Spleen (tissue), 11 donors: ENCODE measurements around the gene YWHAQ. TPM values are rescaled to one million over a fixed set of nuclear protein-coding genes. Genes with fewer than 3 reads are reported as not detected.

Experiments
- DNase-seq: peaks from one replicate; pipeline ENCODE4 v3.0.0-alpha.2; 2020
- H3K27ac ChIP-seq, 8 donors: fragments of 200-600 bp; sonication (generic) in 7 of 8; 1 replicate in 4 of 8; 2 replicates in 4 of 8; pipeline versions ENCODE4 v1.5.0 to v1.8.0; 2016 to 2021; ENCODE audit warnings: inconsistent platforms in 4 of 8, mild to moderate bottlenecking in 4 of 8, moderate library complexity in 1 of 8
- H3K27me3 ChIP-seq, 7 donors: fragments of 200-600 bp; sonication (generic) in 6 of 7; replicated peaks in 1 of 7; 1 replicate in 4 of 7; 2 replicates in 3 of 7; pipeline versions ENCODE4 v1.5.0 to v1.8.0; 2016 to 2021; ENCODE audit warnings: inconsistent platforms in 3 of 7, mild to moderate bottlenecking in 1 of 7
- H3K36me3 ChIP-seq, 6 donors: fragments of 200-600 bp; sonication (generic) in 5 of 6; 1 replicate in 4 of 6; 2 replicates in 2 of 6; pipeline versions ENCODE4 v1.5.0 to v1.8.0; 2016 to 2021; ENCODE audit warnings: inconsistent platforms in 2 of 6
- H3K4me1 ChIP-seq, 6 donors: fragments of 200-600 bp; sonication (generic) in 5 of 6; 1 replicate in 3 of 6; 2 replicates in 3 of 6; pipeline versions ENCODE4 v1.5.0 to v1.8.0; 2016 to 2021; ENCODE audit warnings: inconsistent platforms in 3 of 6
- H3K4me3 ChIP-seq, 8 donors: fragments of 200-600 bp; sonication (generic) in 7 of 8; 1 replicate in 4 of 8; 2 replicates in 4 of 8; pipeline versions ENCODE4 v1.5.0 to v1.8.0; 2016 to 2021; ENCODE audit warnings: inconsistent platforms in 4 of 8, mild to moderate bottlenecking in 4 of 8, moderate library complexity in 2 of 8
- H3K9me3 ChIP-seq, 8 donors: fragments of 200-600 bp; sonication (generic) in 7 of 8; 1 replicate in 4 of 8; 2 replicates in 4 of 8; pipeline versions ENCODE4 v1.5.0 to v1.8.0; 2016 to 2021; ENCODE audit warnings: inconsistent platforms in 4 of 8
- POLR2A ChIP-seq, 3 donors: fragments of 450-650 bp; IDR thresholded peaks; one replicate each; pipeline ENCODE4 v1.5.1; 2017; ENCODE audit warnings: antibody characterized with exemption in 3 of 3, mild to moderate bottlenecking in 1 of 3
- POLR2AphosphoS5 ChIP-seq, 3 donors: sonication (generic); formaldehyde crosslinking; IDR thresholded peaks; one replicate each; pipeline ENCODE4 v1.5.1; 2017; ENCODE audit warnings: antibody characterized with exemption in 3 of 3
- WGBS, 5 donors: extraction: QIAGEN DNeasy Blood & Tissue Kit in 3 of 5; methylation state at CpG; one replicate each; pipeline versions ENCODE4 v1.1.5 to v1.1.7; 2013 to 2018; 5-methylcytosine and 5-hydroxymethylcytosine counted together
- intact Hi-C: fragments of 100-400 bp; cut with DNase I; formaldehyde crosslinking; loops from one replicate; pipeline ENCODE4 v1.15.0; 2023; ENCODE audit warnings: low total_unique reads
- polyA plus RNA-seq, 3 donors: library from polyadenylated mRNA; stranded (reverse); fragments of 200-250 nt; gene quantifications; one replicate each; pipeline ENCODE4 v1.2.1, GENCODE V29; 2013
- total RNA-seq, 7 donors: library from RNA; depleted of rRNA in 3 of 7; stranded (reverse); fragments of >200 nt in 3 of 7; fragmentation: NEBNext Ultra II Directional in 4 of 7; extraction: Animal tissue kit (Norgen Biotek cat#: 25700) in 4 of 7; gene quantifications; one replicate each; pipeline versions ENCODE4 v1.1.0 to v1.2.1, GENCODE V29; 2016 to 2021
- TF ChIP-seq, protein P1 (sequence below), 11 experiments: fragments of 200-600 bp in 7 of 11; fragments of 450-650 bp in 4 of 11; sonication (generic) in 4 of 11; IDR thresholded peaks in 8 of 11; conservative IDR thresholded peaks in 3 of 11; 1 replicate in 7 of 11; 2 replicates in 4 of 11; pipeline versions ENCODE4 v1.4.0 to v1.8.0; 2016 to 2021; ENCODE audit warnings: antibody characterized with exemption in 11 of 11, inconsistent platforms in 4 of 11, mild to moderate bottlenecking in 1 of 11
- donor health status: healthy with polysubstance abuse.
- donor health status: DM: no; HTN: no; CAD: no; lungs with moderate emphysema.
- donor health status: DM: no; HTN: no; CAD: no.
- donor health status: Bipolar disorder and iron deficiency.
- donor health status: healthy.
- donor health status: DM: no; HTN: no; CAD: no.
- donor health status: DM: yes; HTN: yes; CAD: no.

YWHAQ gene
- total and polyA plus RNA-seq, 10 donors = 69.0 to 162 (median 132) TPM

DNA sequence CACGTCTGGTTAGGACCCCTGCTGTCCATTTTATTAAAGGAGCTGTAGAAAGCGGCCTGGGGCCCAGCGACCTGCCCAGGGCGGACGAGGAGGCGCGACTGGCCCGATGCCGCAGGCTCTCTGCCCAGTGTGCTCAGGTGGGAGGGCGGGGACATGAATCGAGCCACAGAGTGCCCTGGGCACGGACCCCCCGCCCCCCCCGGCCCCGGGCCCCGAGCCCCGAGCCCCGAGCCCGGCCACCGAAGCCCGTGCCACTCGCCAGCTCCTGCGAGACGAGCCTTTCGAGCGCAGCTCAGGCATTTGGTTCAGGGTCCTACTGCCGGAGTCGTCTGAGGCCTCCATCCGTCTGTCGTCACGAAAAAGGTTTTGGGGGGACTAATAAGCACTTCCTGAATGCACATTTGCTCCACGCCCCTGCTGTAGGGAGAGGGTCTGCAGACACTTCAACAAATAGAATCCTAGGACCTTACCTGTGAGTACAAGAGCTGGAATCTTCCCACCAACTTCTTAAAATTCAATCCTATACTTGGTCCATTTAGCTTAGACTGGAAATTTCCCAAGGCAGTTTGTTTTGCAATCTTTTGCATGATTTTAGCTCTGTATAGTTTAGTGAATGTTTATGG, 74.6 kb downstream of the YWHAQ start:
- TF ChIP-seq, protein P1, sequence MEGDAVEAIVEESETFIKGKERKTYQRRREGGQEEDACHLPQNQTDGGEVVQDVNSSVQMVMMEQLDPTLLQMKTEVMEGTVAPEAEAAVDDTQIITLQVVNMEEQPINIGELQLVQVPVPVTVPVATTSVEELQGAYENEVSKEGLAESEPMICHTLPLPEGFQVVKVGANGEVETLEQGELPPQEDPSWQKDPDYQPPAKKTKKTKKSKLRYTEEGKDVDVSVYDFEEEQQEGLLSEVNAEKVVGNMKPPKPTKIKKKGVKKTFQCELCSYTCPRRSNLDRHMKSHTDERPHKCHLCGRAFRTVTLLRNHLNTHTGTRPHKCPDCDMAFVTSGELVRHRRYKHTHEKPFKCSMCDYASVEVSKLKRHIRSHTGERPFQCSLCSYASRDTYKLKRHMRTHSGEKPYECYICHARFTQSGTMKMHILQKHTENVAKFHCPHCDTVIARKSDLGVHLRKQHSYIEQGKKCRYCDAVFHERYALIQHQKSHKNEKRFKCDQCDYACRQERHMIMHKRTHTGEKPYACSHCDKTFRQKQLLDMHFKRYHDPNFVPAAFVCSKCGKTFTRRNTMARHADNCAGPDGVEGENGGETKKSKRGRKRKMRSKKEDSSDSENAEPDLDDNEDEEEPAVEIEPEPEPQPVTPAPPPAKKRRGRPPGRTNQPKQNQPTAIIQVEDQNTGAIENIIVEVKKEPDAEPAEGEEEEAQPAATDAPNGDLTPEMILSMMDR (IDR thresholded peaks at IDR 0.05 in 8 of 11, conservative IDR thresholded peaks at IDR 0.05 in 3 of 11) = peak in 1 of 11 experiments; percentile 0
- no peak for TF ChIP-seq POLR2AphosphoS5 (IDR thresholded peaks at IDR 0.05)
- intact Hi-C loops = no loop called here
- H3K4me3 ChIP-seq = peak overlapping the region; percentile 75 to 90 (median 84)
- no peaks in the 10 kb centered on the region for H3K9me3 ChIP-seq
- no peaks in the 10 kb centered on the region for H3K36me3 ChIP-seq
- no peaks in the 10 kb centered on the region for H3K27me3 ChIP-seq
- peaks cover 29 to 59% (median 51%) of the 10 kb centered on the region in 6 donors for H3K4me1 ChIP-seq
- no peak for DNase-seq
- WGBS, 5 donors = 0 to 1% (median 0%) methylated on average over 4 to 32 of the region's 32 CpGs
- H3K27ac ChIP-seq = peak overlapping the region; percentile 87 to 99 (median 98)

DNA sequence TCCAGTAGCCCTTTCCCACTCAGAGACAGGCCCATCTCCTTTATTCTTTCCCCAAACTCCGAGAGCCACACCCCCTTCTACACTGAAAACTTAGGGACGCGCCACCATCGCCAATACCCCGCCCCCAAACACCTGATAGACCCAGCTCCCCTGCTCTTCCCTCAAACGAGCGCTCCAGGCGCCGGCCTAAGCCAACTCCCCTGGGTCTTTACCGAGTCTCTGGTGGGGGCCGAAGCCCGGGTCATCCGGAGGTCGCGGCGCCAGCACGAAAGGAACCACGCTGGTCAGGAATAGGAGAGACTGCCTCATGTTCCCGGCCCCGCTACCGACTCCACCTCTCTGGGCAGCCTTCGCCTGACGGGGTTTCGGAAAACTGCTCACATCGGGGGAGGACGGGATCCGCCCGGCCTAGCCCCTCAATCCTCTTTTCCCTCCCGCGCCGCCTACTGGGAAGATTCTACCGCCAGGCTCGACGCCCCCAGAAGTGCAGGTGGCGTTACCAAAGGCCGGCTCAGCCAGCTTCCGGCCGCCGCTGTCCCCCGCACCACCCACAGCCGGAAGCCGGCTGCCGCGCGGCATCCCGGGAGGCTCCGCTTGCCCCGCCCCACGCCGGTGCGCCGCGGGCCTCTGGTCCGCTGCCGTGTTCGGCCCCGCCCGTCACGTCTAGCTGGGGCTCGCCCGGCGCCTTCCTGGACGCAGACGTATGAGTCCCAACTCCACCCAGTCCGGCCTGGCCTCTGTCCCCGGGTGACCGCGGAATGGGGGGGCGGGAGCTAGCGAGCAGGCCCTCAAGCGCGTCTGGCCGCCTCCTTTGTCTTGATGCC, 75.3 kb downstream of the YWHAQ start, which contains the start of gene ADAM17:
Gene ADAM17, minus strand, starts transcription at position 534 of the 824 bp plus-strand sequence. Its CDS starts 225 bp downstream, at position 309.
- no peaks in the 10 kb centered on the region for H3K36me3 ChIP-seq
- peak; percentile 100 for DNase-seq
- H3K27ac ChIP-seq = peak within 1 kb of the TSS; percentile 87 to 99 (median 98)
- H3K4me1 ChIP-seq = peaks cover 35 to 67% (median 58%) of the 10 kb centered on the region in 6 donors
- H3K27me3 ChIP-seq = no peaks in the 10 kb centered on the region
- peak within 1 kb of the TSS; percentile 75 to 90 (median 84) for H3K4me3 ChIP-seq
- H3K9me3 ChIP-seq = no peaks in the 10 kb centered on the region
- WGBS, 5 donors = 0 to 1% (median 1%) methylated on average over 29 to 73 of the region's 73 CpGs
- intact Hi-C loops = no loop called here
- TF ChIP-seq POLR2AphosphoS5 (IDR thresholded peaks at IDR 0.05) = peak; percentile 98 to 99 (median 98)
- peak; percentile 86 to 93 (median 89) for TF ChIP-seq POLR2A (IDR thresholded peaks at IDR 0.05)
- TF ChIP-seq, protein P1 (IDR thresholded peaks at IDR 0.05 in 8 of 11, conservative IDR thresholded peaks at IDR 0.05 in 3 of 11) = peak; percentile 9 to 83 (median 63)

DNA sequence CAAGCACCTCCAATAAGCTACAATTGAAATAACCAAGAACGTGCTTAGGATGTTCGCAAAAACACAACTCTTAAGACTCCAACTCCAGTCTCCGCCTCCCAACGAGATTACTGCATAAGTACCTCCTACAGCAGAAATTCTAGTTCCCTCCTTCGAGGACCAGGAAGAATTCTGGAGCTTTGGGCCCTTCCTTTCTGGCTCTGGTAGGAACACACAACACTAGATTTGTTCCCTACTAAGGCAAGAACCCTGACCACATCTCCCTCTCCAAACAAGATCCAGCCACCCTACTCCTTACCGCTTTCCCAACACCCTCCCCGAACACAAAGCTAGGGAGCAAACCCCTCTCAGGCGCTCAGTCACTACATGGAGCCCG, 75.9 kb downstream of the YWHAQ start:
- Histone ChIP-seq H3K27ac (peak overlapping the region; percentile 87 to 99 (median 98)), H3K4me3 (peak overlapping the region; percentile 75 to 90 (median 84)), H3K27me3 (no peaks in the 10 kb centered on the region), H3K9me3 (no peaks in the 10 kb centered on the region), H3K4me1 (peaks cover 35 to 73% (median 64%) of the 10 kb centered on the region in 6 donors), H3K36me3 (no peaks in the 10 kb centered on the region)
- intact Hi-C loops = no loop called here
- TF ChIP-seq POLR2AphosphoS5 (IDR thresholded peaks at IDR 0.05) (peak in 1 of 3 donors; percentile 46), POLR2A (IDR thresholded peaks at IDR 0.05) (no peak)
- TF ChIP-seq, protein P1 (IDR thresholded peaks at IDR 0.05 in 8 of 11, conservative IDR thresholded peaks at IDR 0.05 in 3 of 11) = no peak
- WGBS, 5 donors = 0 to 1% (median 0%) methylated on average over 9 of the region's 9 CpGs
- DNase-seq = no peak
